HepG2 (cell line): ENCODE data around the gene USP24. TPM values are rescaled to one million over a fixed set of nuclear protein-coding genes. Genes with fewer than 3 reads are reported as not detected.

Experiments
- CHD4 ChIP-seq: fragments of 200-600 bp; sonication (generic); IDR thresholded peaks from 2 replicates; pipeline ENCODE4 v1.7.0; 2017; ENCODE audit warnings: mild to moderate bottlenecking, low read length, borderline replicate concordance
- DPF2 ChIP-seq: sonication (generic); formaldehyde crosslinking; IDR thresholded peaks from 2 replicates; pipeline ENCODE4 v1.4.0; 2020; ENCODE audit warnings: mild to moderate bottlenecking, low read depth, missing genetic modification reagents, borderline replicate concordance
- FUBP1 ChIP-seq: sonication (generic); formaldehyde crosslinking; IDR thresholded peaks from 2 replicates; pipeline ENCODE4 v1.5.1; 2020; ENCODE audit warnings: missing genetic modification reagents, mild to moderate bottlenecking, borderline replicate concordance
- GATAD2A ChIP-seq: IDR thresholded peaks from 2 replicates; pipeline ENCODE4 v1.6.1; 2016
- HOXA5 ChIP-seq: sonication (generic); formaldehyde crosslinking; IDR thresholded peaks from 2 replicates; pipeline ENCODE4 v1.4.0; 2020; ENCODE audit warnings: missing genetic modification reagents
- HOXA9 ChIP-seq: sonication (generic); formaldehyde crosslinking; IDR thresholded peaks from 2 replicates; pipeline ENCODE4 v1.8.1; 2022; ENCODE audit warnings: missing genetic modification reagents, mild to moderate bottlenecking, moderate library complexity, borderline replicate concordance
- MLXIP ChIP-seq: sonication (generic); formaldehyde crosslinking; IDR thresholded peaks from 2 replicates; pipeline ENCODE4 v1.9.0; 2021; ENCODE audit warnings: missing genetic modification reagents, borderline replicate concordance
- NFKB2 ChIP-seq: sonication (generic); formaldehyde crosslinking; IDR thresholded peaks from 2 replicates; pipeline ENCODE4 v1.4.0; 2020; ENCODE audit warnings: missing genetic modification reagents, borderline replicate concordance
- NR2F2 ChIP-seq: IDR thresholded peaks from 2 replicates; pipeline ENCODE4 v1.6.1; 2012; ENCODE audit warnings: low read depth, inconsistent platforms, borderline replicate concordance
- RAD51 ChIP-seq: fragments of 450-650 bp; IDR thresholded peaks from 2 replicates; pipeline ENCODE4 v1.6.1; 2016; ENCODE audit warnings: borderline replicate concordance
- REL ChIP-seq: sonication (generic); formaldehyde crosslinking; conservative IDR thresholded peaks from 2 replicates; pipeline ENCODE4 v1.8.0; 2022; ENCODE audit warnings: mild to moderate bottlenecking, missing genetic modification reagents, moderate library complexity
- SNAPC5 ChIP-seq: sonication (generic); formaldehyde crosslinking; IDR thresholded peaks from 2 replicates; pipeline ENCODE4 v1.8.1; 2023; ENCODE audit warnings: mild to moderate bottlenecking, missing genetic modification reagents, borderline replicate concordance
- TARDBP ChIP-seq: sonication (generic); formaldehyde crosslinking; IDR thresholded peaks from 2 replicates; pipeline ENCODE4 v1.8.0; 2022; ENCODE audit warnings: mild to moderate bottlenecking, missing genetic modification reagents
- ZFP1 ChIP-seq: IDR thresholded peaks from 2 replicates; pipeline ENCODE4 v1.6.1; 2016
- ZKSCAN5 ChIP-seq: sonication (generic); formaldehyde crosslinking; IDR thresholded peaks from 2 replicates; pipeline ENCODE4 v1.5.1; 2020; ENCODE audit warnings: mild to moderate bottlenecking, missing genetic modification reagents
- ZKSCAN8 ChIP-seq: IDR thresholded peaks from 2 replicates; pipeline ENCODE4 v1.6.1; 2016; ENCODE audit warnings: borderline replicate concordance, missing genetic modification reagents, missing compliant biosample characterization
- ZNF34 ChIP-seq: sonication (generic); formaldehyde crosslinking; IDR thresholded peaks from 2 replicates; pipeline ENCODE4 v1.4.0; 2020; ENCODE audit warnings: mild to moderate bottlenecking, missing genetic modification reagents, borderline replicate concordance
- ZNF574 ChIP-seq: sonication (generic); formaldehyde crosslinking; IDR thresholded peaks from 2 replicates; pipeline ENCODE4 v1.4.0; 2020; ENCODE audit warnings: missing genetic modification reagents
- ZNF597 ChIP-seq: sonication (generic); formaldehyde crosslinking; IDR thresholded peaks from 2 replicates; pipeline ENCODE4 v1.5.0; 2020; ENCODE audit warnings: missing genetic modification reagents
- ZNF724P ChIP-seq: sonication (generic); formaldehyde crosslinking; IDR thresholded peaks from 2 replicates; pipeline ENCODE4 v1.8.0; 2022; ENCODE audit warnings: missing genetic modification reagents, borderline replicate concordance
- ZNF768 ChIP-seq: sonication (generic); formaldehyde crosslinking; IDR thresholded peaks from 2 replicates; pipeline ENCODE4 v1.4.0; 2020; ENCODE audit warnings: missing genetic modification reagents
- polyA plus RNA-seq, 8 experiments: library from polyadenylated mRNA; depleted of rRNA in 3 of 8; stranded (reverse) in 7 of 8; unstranded in 1 of 8; fragments of >200 nt; fragmentation: Illumina TruSeq in 4 of 8; extraction: Trizol in 4 of 8; gene quantifications; 2 replicates each; pipeline versions ENCODE4 v1.2.1 to v1.2.3, GENCODE V29; 2011 to 2016; ENCODE audit warnings: low read depth in 4 of 8, missing spikeins in 1 of 8, mixed read lengths in 1 of 8; ENCODE audit not compliant: insufficient read depth in 1 of 8
- total RNA-seq, 5 experiments: library from RNA; depleted of rRNA; stranded (reverse); fragments of >200 nt; fragmentation: Illumina TruSeq; extraction: Trizol; gene quantifications; 2 replicates each; pipeline ENCODE4 v1.2.3, GENCODE V29; 2016; ENCODE audit warnings: low read depth in 1 of 5

The USP24 gene
- total and polyA plus RNA-seq, 2 of the 13 experiments (the other 11 are each of a cell fraction or from before 2014, with no cell fraction given): 18.8 to 47.6 TPM

- TF ChIP-seq ZNF768 (CRISPR knock-in tag) (peak; percentile 59; the same call in 1 of the 2 replicates), ZNF34 (CRISPR knock-in tag) (0 out of 2 replicates have a peak, but pooled peaks have one; percentile 69), TARDBP (CRISPR knock-in tag) (peak; percentile 62), ZKSCAN8 (no peak; the same call in 1 of the 2 replicates), ZKSCAN5 (no peak), REL (CRISPR knock-in tag) (no peak), SNAPC5 (CRISPR knock-in tag) (no peak), DPF2 (CRISPR knock-in tag) (no peak), HOXA5 (CRISPR knock-in tag) (0 out of 2 replicates have a peak, but pooled peaks have one; percentile 5), ZNF724P (CRISPR knock-in tag) (no peak), NR2F2 (no peak), GATAD2A (CRISPR knock-in tag) (peak; percentile 27; the same call in 1 of the 2 replicates), CHD4 (no peak), RAD51 (no peak), MLXIP (CRISPR knock-in tag) (no peak), ZNF597 (CRISPR knock-in tag) (no peak), NFKB2 (CRISPR knock-in tag) (peak; percentile 34; the same call in 1 of the 2 replicates), ZNF574 (CRISPR knock-in tag) (peak; percentile 82), ZFP1 (no peak), FUBP1 (CRISPR knock-in tag) (no peak), HOXA9 (no peak)
Measured at GRCh38 chr1:55215194-55216021, at the start of gene USP24 (continued).
